ENCODE measurements around the gene FAM50B. TPM values are rescaled to one million over a fixed set of nuclear protein-coding genes. Genes with fewer than 3 reads are reported as not detected.

The FAM50B gene
- polyA plus RNA-seq, 4 donors: 9.3 to 13.0 (median 11.1) TPM

DNA sequence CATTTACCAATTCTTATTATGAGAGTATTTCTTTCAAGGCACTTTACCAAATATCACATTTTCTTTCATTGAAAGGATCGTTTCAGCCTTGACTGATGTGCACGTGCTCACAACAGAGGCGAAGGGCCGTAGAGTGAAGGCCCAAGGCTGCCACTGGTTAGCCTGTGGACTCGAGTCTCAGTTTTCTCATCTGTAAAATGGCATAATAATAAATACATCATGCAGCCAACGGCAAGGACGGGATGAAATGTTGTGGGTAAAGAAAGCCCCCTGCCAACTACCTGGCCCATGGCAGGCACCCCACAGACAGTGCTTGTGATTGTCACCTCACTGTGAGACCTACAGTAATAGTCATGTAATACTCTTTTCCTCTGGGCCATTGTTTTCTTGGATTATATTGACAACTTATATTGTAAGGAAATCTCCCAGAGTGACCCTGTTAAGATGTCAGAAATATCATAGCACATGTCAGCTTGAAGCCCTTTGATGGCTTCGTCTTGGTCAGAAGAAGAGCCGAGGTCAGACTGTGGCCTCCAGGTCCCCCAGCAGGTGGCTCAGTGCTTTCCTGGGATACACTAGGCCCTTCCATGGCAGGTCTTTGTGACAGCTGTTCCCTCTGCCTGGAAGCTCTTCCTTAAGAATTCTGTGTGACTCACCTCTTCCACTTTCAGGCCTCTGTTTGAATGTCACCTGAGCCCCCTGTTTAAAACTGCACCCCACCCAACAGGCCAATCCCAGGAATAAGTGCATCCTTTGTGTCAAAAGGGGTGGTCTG, 36.3 kb downstream of the FAM50B start:
- no peaks in the 10 kb centered on the region for H3K36me3 ChIP-seq (ENCODE audit: control insufficient read depth in 3 of 3, insufficient read depth in 2 of 3, low read depth in 1 of 3, low read length in 3 of 3)
- H3K9me3 ChIP-seq (ENCODE audit: control insufficient read depth in 2 of 2, insufficient read depth in 1 of 2, low read depth in 1 of 2, low read length in 1 of 2): peaks cover 0 to 7% of the 10 kb centered on the region in 2 donors
- 88 to 92% (median 89%) methylated on average over 9 of the region's 9 CpGs for WGBS, 3 donors
- peaks cover 0 to 29% (median 0%) of the 10 kb centered on the region in 3 donors for H3K4me1 ChIP-seq (ENCODE audit: control insufficient read depth in 3 of 3, insufficient read depth in 2 of 3, low read depth in 1 of 3, low read length in 2 of 3)
- H3K4me3 ChIP-seq (ENCODE audit: low read depth in 1 of 3, low read length in 3 of 3): no peak overlapping the region
- FAIRE-seq (no peak), DNase-seq (peak in 1 of 2 donors; percentile 60)
- H3K27ac ChIP-seq (ENCODE audit: low read depth in 1 of 3, low read length in 2 of 3): no peak overlapping the region
- H3K27me3 ChIP-seq (ENCODE audit: control insufficient read depth in 3 of 3, insufficient read depth in 3 of 3, low read length in 3 of 3): no peaks in the 10 kb centered on the region

DNA sequence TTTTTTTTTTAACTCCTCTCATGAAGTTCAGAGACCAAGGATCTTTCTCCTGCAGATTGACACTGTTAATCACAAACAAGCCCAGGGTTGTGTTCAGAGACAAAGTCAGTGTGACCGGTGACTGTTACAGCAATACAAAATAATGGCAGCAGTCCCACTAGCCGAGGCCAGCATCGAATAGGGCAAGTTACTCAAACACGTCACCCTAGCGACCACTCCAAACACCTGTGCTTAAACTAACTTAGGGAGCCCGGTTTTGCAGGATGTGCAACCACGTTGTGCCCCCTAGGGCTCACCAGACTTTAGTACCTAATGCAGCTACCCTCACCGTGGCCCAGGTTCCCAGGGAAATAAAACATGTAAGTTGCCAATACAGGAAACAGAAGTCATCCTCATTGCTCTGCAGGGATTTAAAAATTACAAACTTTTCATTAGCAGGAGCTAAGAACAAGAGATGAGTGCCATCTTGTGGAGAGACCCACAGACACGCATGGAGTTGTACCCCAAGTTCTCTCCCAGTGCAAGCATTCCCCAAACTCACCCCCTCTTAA, 38.1 kb downstream of the FAM50B start:
- no peak overlapping the region for H3K27ac ChIP-seq (ENCODE audit: low read depth in 1 of 3, low read length in 2 of 3)
- FAIRE-seq: no peak

DNA sequence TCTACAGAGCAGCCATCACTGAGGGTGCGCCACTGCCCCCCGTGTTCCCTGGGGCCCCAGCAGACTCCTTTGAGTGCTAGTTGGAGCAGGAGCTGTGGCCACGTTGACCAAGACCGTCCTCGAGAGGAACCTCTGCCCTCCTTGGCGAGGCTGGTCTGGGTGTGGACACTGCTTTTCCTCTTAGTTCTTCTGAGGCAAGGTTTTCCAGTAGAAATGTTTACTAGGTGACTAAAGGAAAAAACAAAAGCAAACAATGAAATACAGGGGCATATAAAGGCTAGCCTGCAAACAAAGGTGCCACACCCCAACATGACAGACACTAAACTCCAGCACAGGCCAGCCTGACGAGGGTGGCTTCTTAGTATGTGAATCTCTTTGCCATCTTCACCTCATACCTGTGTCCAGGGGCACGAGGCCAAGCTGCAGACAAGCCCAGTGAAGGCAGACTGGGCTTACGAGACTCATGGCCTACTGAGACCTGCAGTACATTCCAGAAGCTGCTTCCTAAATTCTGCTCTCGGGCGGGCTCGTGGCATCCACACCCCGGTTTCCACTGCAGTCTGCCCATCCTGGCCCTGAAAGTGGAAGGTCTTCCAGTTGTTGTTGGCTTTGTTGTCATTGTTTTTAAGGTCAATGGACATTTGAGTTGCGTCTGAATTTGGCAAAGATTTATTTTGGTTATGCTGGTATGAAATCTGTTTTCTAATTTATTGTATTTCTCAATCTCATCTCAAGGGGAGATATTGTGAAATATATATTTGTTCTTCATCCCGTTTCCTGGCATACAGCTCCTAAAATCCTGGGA, 39.2 kb downstream of the FAM50B start:
- no peaks in the 10 kb centered on the region for H3K27me3 ChIP-seq (ENCODE audit: control insufficient read depth in 3 of 3, insufficient read depth in 3 of 3, low read length in 3 of 3)
- H3K36me3 ChIP-seq (ENCODE audit: control insufficient read depth in 3 of 3, insufficient read depth in 2 of 3, low read depth in 1 of 3, low read length in 3 of 3): no peaks in the 10 kb centered on the region
- no peak overlapping the region for H3K27ac ChIP-seq (ENCODE audit: low read depth in 1 of 3, low read length in 2 of 3)
- peak in 1 of 2 donors; percentile 25 for DNase-seq
- no peak overlapping the region for H3K4me3 ChIP-seq (ENCODE audit: low read depth in 1 of 3, low read length in 3 of 3)
- peaks cover 0 to 42% (median 0%) of the 10 kb centered on the region in 3 donors for H3K4me1 ChIP-seq (ENCODE audit: control insufficient read depth in 3 of 3, insufficient read depth in 2 of 3, low read depth in 1 of 3, low read length in 2 of 3)
- peaks cover 0 to 6% of the 10 kb centered on the region in 2 donors for H3K9me3 ChIP-seq (ENCODE audit: control insufficient read depth in 2 of 2, insufficient read depth in 1 of 2, low read depth in 1 of 2, low read length in 1 of 2)
- WGBS, 3 donors: 74 to 78% (median 77%) methylated on average over 15 of the region's 15 CpGs
- FAIRE-seq: no peak

More for the DNA sequence above, 38.1 kb downstream of the FAM50B start:
- WGBS, 3 donors: 33 to 55% (median 43%) methylated on average over 9 of the region's 9 CpGs
- H3K4me1 ChIP-seq (ENCODE audit: control insufficient read depth in 3 of 3, insufficient read depth in 2 of 3, low read depth in 1 of 3, low read length in 2 of 3): peaks cover 0 to 34% (median 0%) of the 10 kb centered on the region in 3 donors
- no peaks in the 10 kb centered on the region for H3K36me3 ChIP-seq (ENCODE audit: control insufficient read depth in 3 of 3, insufficient read depth in 2 of 3, low read depth in 1 of 3, low read length in 3 of 3)
- no peak overlapping the region for H3K4me3 ChIP-seq (ENCODE audit: low read depth in 1 of 3, low read length in 3 of 3)
- peaks cover 0 to 6% of the 10 kb centered on the region in 2 donors for H3K9me3 ChIP-seq (ENCODE audit: control insufficient read depth in 2 of 2, insufficient read depth in 1 of 2, low read depth in 1 of 2, low read length in 1 of 2)
- peak; percentile 61 for DNase-seq
- no peaks in the 10 kb centered on the region for H3K27me3 ChIP-seq (ENCODE audit: control insufficient read depth in 3 of 3, insufficient read depth in 3 of 3, low read length in 3 of 3)

GRCh38 chr6:3890047-3890446, 40.9 kb downstream of the FAM50B start:
- no peak for FAIRE-seq
- Histone ChIP-seq H3K4me3 (ENCODE audit: low read depth in 1 of 3, low read length in 3 of 3) (no peak overlapping the region), H3K9me3 (ENCODE audit: control insufficient read depth in 2 of 2, insufficient read depth in 1 of 2, low read depth in 1 of 2, low read length in 1 of 2) (peaks cover 0 to 9% of the 10 kb centered on the region in 2 donors), H3K36me3 (ENCODE audit: control insufficient read depth in 3 of 3, insufficient read depth in 2 of 3, low read depth in 1 of 3, low read length in 3 of 3) (no peaks in the 10 kb centered on the region), H3K27ac (ENCODE audit: low read depth in 1 of 3, low read length in 2 of 3) (no peak overlapping the region), H3K4me1 (ENCODE audit: control insufficient read depth in 3 of 3, insufficient read depth in 2 of 3, low read depth in 1 of 3, low read length in 2 of 3) (peaks cover 0 to 45% (median 0%) of the 10 kb centered on the region in 3 donors), H3K27me3 (ENCODE audit: control insufficient read depth in 3 of 3, insufficient read depth in 3 of 3, low read length in 3 of 3) (no peaks in the 10 kb centered on the region)
- no peak for DNase-seq
- 88 to 95% (median 89%) methylated on average over 9 of the region's 9 CpGs for WGBS, 3 donors

- WGBS, 3 donors: 87 to 92% (median 89%) methylated on average over 3 of the region's 3 CpGs
- Histone ChIP-seq H3K36me3 (ENCODE audit: control insufficient read depth in 3 of 3, insufficient read depth in 2 of 3, low read depth in 1 of 3, low read length in 3 of 3) (no peaks in the 10 kb centered on the region), H3K27ac (ENCODE audit: low read depth in 1 of 3, low read length in 2 of 3) (no peak overlapping the region), H3K4me3 (ENCODE audit: low read depth in 1 of 3, low read length in 3 of 3) (no peak overlapping the region), H3K4me1 (ENCODE audit: control insufficient read depth in 3 of 3, insufficient read depth in 2 of 3, low read depth in 1 of 3, low read length in 2 of 3) (peaks cover 0 to 48% (median 0%) of the 10 kb centered on the region in 3 donors), H3K9me3 (ENCODE audit: control insufficient read depth in 2 of 2, insufficient read depth in 1 of 2, low read depth in 1 of 2, low read length in 1 of 2) (peaks cover 0 to 9% of the 10 kb centered on the region in 2 donors), H3K27me3 (ENCODE audit: control insufficient read depth in 3 of 3, insufficient read depth in 3 of 3, low read length in 3 of 3) (no peaks in the 10 kb centered on the region)
- DNase-seq (no peak), FAIRE-seq (no peak)
Measured at GRCh38 chr6:3891883-3892282, 42.7 kb downstream of the FAM50B start.

DNA sequence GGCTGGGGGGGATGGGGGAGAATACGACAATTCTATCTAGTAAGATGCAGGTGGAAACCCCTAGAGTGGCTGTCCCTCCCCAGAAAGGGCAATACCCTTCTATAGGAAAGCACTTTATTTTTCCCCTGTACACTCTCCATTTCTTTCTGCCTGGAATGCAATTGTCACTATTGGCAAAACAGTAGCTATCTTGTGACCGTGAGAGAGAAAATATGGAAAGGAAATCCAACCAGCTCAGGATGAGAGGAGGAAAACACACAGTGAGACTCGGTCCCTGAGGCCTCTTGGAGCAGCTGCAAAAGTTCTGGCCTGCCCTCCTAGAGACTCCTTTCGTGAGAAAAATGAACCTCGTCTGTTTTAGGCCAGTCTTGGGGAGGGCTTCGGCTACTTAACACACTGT, 43.4 kb downstream of the FAM50B start:
- Histone ChIP-seq H3K9me3 (ENCODE audit: control insufficient read depth in 2 of 2, insufficient read depth in 1 of 2, low read depth in 1 of 2, low read length in 1 of 2) (peaks cover 0 to 9% of the 10 kb centered on the region in 2 donors), H3K36me3 (ENCODE audit: control insufficient read depth in 3 of 3, insufficient read depth in 2 of 3, low read depth in 1 of 3, low read length in 3 of 3) (no peaks in the 10 kb centered on the region), H3K27me3 (ENCODE audit: control insufficient read depth in 3 of 3, insufficient read depth in 3 of 3, low read length in 3 of 3) (no peaks in the 10 kb centered on the region), H3K4me1 (ENCODE audit: control insufficient read depth in 3 of 3, insufficient read depth in 2 of 3, low read depth in 1 of 3, low read length in 2 of 3) (peaks cover 0 to 41% (median 0%) of the 10 kb centered on the region in 3 donors), H3K4me3 (ENCODE audit: low read depth in 1 of 3, low read length in 3 of 3) (no peak overlapping the region), H3K27ac (ENCODE audit: low read depth in 1 of 3, low read length in 2 of 3) (no peak overlapping the region)
- no peak for DNase-seq
- no peak for FAIRE-seq
- 74 to 88% (median 78%) methylated on average over 6 of the region's 6 CpGs for WGBS, 3 donors

DNA sequence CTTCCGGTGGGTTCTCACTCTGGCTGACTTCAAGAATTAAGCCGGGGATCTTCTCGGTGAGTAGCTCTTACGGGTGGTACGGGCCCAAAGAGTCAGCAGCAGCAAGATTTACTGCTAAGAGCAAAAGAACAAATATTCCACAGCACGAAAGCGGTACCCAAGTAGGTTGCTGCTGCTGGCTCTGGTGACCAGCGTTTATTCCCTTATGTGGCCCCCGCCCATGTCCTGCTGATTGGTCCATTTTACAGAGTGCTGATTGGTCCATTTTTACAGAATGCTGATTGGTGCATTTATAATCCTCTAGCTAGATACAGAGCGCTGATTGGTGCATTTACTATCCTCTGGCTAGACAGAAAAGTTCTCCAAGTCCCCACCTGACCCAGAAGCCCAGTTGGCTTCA, 44.3 kb downstream of the FAM50B start:
- no peaks in the 10 kb centered on the region for H3K27me3 ChIP-seq (ENCODE audit: control insufficient read depth in 3 of 3, insufficient read depth in 3 of 3, low read length in 3 of 3)
- peaks cover 0 to 9% of the 10 kb centered on the region in 2 donors for H3K9me3 ChIP-seq (ENCODE audit: control insufficient read depth in 2 of 2, insufficient read depth in 1 of 2, low read depth in 1 of 2, low read length in 1 of 2)
- WGBS, 3 donors: 94 to 96% (median 96%) methylated on average over 10 of the region's 10 CpGs
- H3K36me3 ChIP-seq (ENCODE audit: control insufficient read depth in 3 of 3, insufficient read depth in 2 of 3, low read depth in 1 of 3, low read length in 3 of 3): no peaks in the 10 kb centered on the region
- no peak overlapping the region for H3K4me3 ChIP-seq (ENCODE audit: low read depth in 1 of 3, low read length in 3 of 3)
- DNase-seq (no peak), FAIRE-seq (no peak)
- H3K4me1 ChIP-seq (ENCODE audit: control insufficient read depth in 3 of 3, insufficient read depth in 2 of 3, low read depth in 1 of 3, low read length in 2 of 3): peaks cover 0 to 34% (median 0%) of the 10 kb centered on the region in 3 donors
- peak overlapping the region in 1 of 3 donors; percentile 58 for H3K27ac ChIP-seq (ENCODE audit: low read depth in 1 of 3, low read length in 2 of 3)

- Histone ChIP-seq H3K27ac (ENCODE audit: low read depth in 1 of 3, low read length in 2 of 3) (peak overlapping the region in 1 of 3 donors; percentile 58), H3K4me3 (ENCODE audit: low read depth in 1 of 3, low read length in 3 of 3) (no peak overlapping the region), H3K9me3 (ENCODE audit: control insufficient read depth in 2 of 2, insufficient read depth in 1 of 2, low read depth in 1 of 2, low read length in 1 of 2) (peaks cover 0 to 9% of the 10 kb centered on the region in 2 donors), H3K4me1 (ENCODE audit: control insufficient read depth in 3 of 3, insufficient read depth in 2 of 3, low read depth in 1 of 3, low read length in 2 of 3) (peaks cover 0 to 34% (median 0%) of the 10 kb centered on the region in 3 donors), H3K36me3 (ENCODE audit: control insufficient read depth in 3 of 3, insufficient read depth in 2 of 3, low read depth in 1 of 3, low read length in 3 of 3) (no peaks in the 10 kb centered on the region), H3K27me3 (ENCODE audit: control insufficient read depth in 3 of 3, insufficient read depth in 3 of 3, low read length in 3 of 3) (no peaks in the 10 kb centered on the region)
- FAIRE-seq: no peak
- WGBS, 3 donors: 84 to 90% (median 87%) methylated on average over 3 of the region's 3 CpGs
- DNase-seq: peak in 1 of 2 donors; percentile 69
Measured at GRCh38 chr6:3893917-3894316, 44.7 kb downstream of the FAM50B start.

Measured in small intestine (tissue), 7 donors.